Erythroblast (primary cell): Measurements from ENCODE around the gene METRNL.

Experiments
- GATA1 ChIP-seq: IDR thresholded peaks from 2 replicates; pipeline ENCODE4 v1.6.1; 2011; ENCODE audit warnings: low read depth, mild to moderate bottlenecking, control low read depth, low read length, moderate library complexity
- POLR2A ChIP-seq: IDR thresholded peaks from 2 replicates; pipeline ENCODE4 v1.6.1; 2011; ENCODE audit warnings: mild to moderate bottlenecking, low read length

- TF ChIP-seq POLR2A (no peak), GATA1 (no peak)
Measured at GRCh38 chr17:83055911-83056582, 23.4 kb upstream of the METRNL start.
